ENCODE results near the gene LHFPL3.

Gene LHFPL3

GRCh38 chr7:104621321-104621720 is 292.9 kb downstream of the LHFPL3 start:
- FAIRE-seq: no peak
- DNase-seq (ENCODE audit: insufficient read length, low spot score): no peak
- TF ChIP-seq CTCF (IDR thresholded peaks at IDR 0.05; ENCODE audit: insufficient read depth, missing control alignments): no peak

- TF ChIP-seq CTCF (IDR thresholded peaks at IDR 0.05; ENCODE audit: insufficient read depth, missing control alignments): no peak
- no peak for DNase-seq (ENCODE audit: insufficient read length, low spot score)
- no peak for FAIRE-seq
These were observed 297.6 kb downstream of the LHFPL3 start for GRCh38 chr7:104625956-104626355.

- DNase-seq (ENCODE audit: insufficient read length, low spot score) (no peak), FAIRE-seq (no peak)
- no peak for TF ChIP-seq CTCF (IDR thresholded peaks at IDR 0.05; ENCODE audit: insufficient read depth, missing control alignments)
These were observed 299.1 kb downstream of the LHFPL3 start for GRCh38 chr7:104627516-104627915.

- DNase-seq (ENCODE audit: insufficient read length, low spot score) (no peak), FAIRE-seq (no peak)
- no peak for TF ChIP-seq CTCF (IDR thresholded peaks at IDR 0.05; ENCODE audit: insufficient read depth, missing control alignments)
These were observed 299.6 kb downstream of the LHFPL3 start for GRCh38 chr7:104628017-104628416.

GRCh38 chr7:104629408-104629807 is 301.0 kb downstream of the LHFPL3 start:
- DNase-seq (ENCODE audit: insufficient read length, low spot score) (no peak), FAIRE-seq (no peak)
- no peak for TF ChIP-seq CTCF (IDR thresholded peaks at IDR 0.05; ENCODE audit: insufficient read depth, missing control alignments)

GRCh38 chr7:104640506-104640905 is 312.1 kb downstream of the LHFPL3 start:
- peak; percentile 21 for FAIRE-seq
- TF ChIP-seq CTCF (IDR thresholded peaks at IDR 0.05; ENCODE audit: insufficient read depth, missing control alignments): no peak
- DNase-seq (ENCODE audit: insufficient read length, low spot score): no peak

GRCh38 chr7:104642560-104642959 is 314.2 kb downstream of the LHFPL3 start:
- peak; percentile 22 for DNase-seq (ENCODE audit: insufficient read length, low spot score)
- no peak for TF ChIP-seq CTCF (IDR thresholded peaks at IDR 0.05; ENCODE audit: insufficient read depth, missing control alignments)
- peak; percentile 25 for FAIRE-seq
